ENCODE data around the gene OLFM1.
"Not testable (repeated sequence)": the region's sequence is repeated elsewhere in the genome, so short reads cannot be mapped to it uniquely, and the experiment has no call there.

The OLFM1 gene

GRCh38 chr9:135060461-135061116, 26.9 kb upstream of the OLFM1 start:
- Histone ChIP-seq H3K9me3 (ENCODE audit: insufficient read depth, low read length) (no peaks in the 10 kb centered on the region), H3K4me2 (ENCODE audit: low read length) (no peak overlapping the region), H3K9ac (ENCODE audit: low read length) (no peak overlapping the region), H3K27me3 (ENCODE audit: low read depth, low read length) (peaks cover 32% of the 10 kb centered on the region), H3K4me3 (ENCODE audit: low read length) (no peak overlapping the region), H3K4me1 (ENCODE audit: low read length) (no peaks in the 10 kb centered on the region), H3K36me3 (replicated peaks; ENCODE audit: low read depth, low read length) (no peaks in the 10 kb centered on the region), H2AFZ (ENCODE audit: low read depth, low read length) (no peak overlapping the region), H3K27ac (ENCODE audit: low read length) (no peak overlapping the region), H4K20me1 (ENCODE audit: insufficient read depth, low read length) (no peaks in the 10 kb centered on the region), H3K79me2 (ENCODE audit: low read length) (no peaks in the 10 kb centered on the region)
- TF ChIP-seq EZH2phosphoT487 (IDR thresholded peaks at IDR 0.05; ENCODE audit: low read depth) (no peak), CTCF (IDR thresholded peaks at IDR 0.05; ENCODE audit: low read depth, low read length) (no peak)

GRCh38 chr9:135061441-135061840, 26.0 kb upstream of the OLFM1 start:
- Histone ChIP-seq H3K27me3 (ENCODE audit: low read depth, low read length) (peaks cover 32% of the 10 kb centered on the region), H3K4me3 (ENCODE audit: low read length) (no peak overlapping the region), H3K36me3 (replicated peaks; ENCODE audit: low read depth, low read length) (no peaks in the 10 kb centered on the region), H3K9ac (ENCODE audit: low read length) (no peak overlapping the region), H3K4me2 (ENCODE audit: low read length) (no peak overlapping the region), H4K20me1 (ENCODE audit: insufficient read depth, low read length) (no peaks in the 10 kb centered on the region), H3K79me2 (ENCODE audit: low read length) (no peaks in the 10 kb centered on the region), H3K4me1 (ENCODE audit: low read length) (no peaks in the 10 kb centered on the region), H2AFZ (ENCODE audit: low read depth, low read length) (no peak overlapping the region), H3K9me3 (ENCODE audit: insufficient read depth, low read length) (no peaks in the 10 kb centered on the region), H3K27ac (ENCODE audit: low read length) (no peak overlapping the region)
- no peak for TF ChIP-seq EZH2phosphoT487 (IDR thresholded peaks at IDR 0.05; ENCODE audit: low read depth)
- no peak for TF ChIP-seq CTCF (IDR thresholded peaks at IDR 0.05; ENCODE audit: low read depth, low read length)

DNA sequence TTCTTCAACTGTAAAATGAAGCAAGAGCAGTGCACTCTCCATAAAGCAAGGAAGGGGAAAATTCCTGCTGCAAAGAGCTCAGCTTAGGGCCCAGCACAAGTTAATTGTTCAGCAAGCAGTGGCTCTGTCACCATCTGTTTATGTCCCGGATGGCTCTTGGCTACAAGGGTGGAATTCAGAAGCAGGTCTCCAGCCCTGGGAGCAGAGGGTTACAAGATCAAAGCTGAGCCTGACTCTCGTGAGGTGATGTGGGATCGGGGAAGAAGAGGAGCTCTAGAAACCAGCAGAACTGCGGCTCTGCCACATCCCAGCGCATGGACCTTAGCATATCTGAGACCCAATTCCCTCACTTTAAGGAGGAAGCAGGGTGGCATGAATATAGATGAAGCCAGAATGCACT, 25.2 kb upstream of the OLFM1 start:
- TF ChIP-seq EZH2phosphoT487 (IDR thresholded peaks at IDR 0.05; ENCODE audit: low read depth) = no peak
- no peak for TF ChIP-seq CTCF (IDR thresholded peaks at IDR 0.05; ENCODE audit: low read depth, low read length)
- Histone ChIP-seq H3K79me2 (ENCODE audit: low read length) (no peaks in the 10 kb centered on the region), H3K9me3 (ENCODE audit: insufficient read depth, low read length) (no peaks in the 10 kb centered on the region), H3K36me3 (replicated peaks; ENCODE audit: low read depth, low read length) (no peaks in the 10 kb centered on the region), H2AFZ (ENCODE audit: low read depth, low read length) (no peak overlapping the region), H4K20me1 (ENCODE audit: insufficient read depth, low read length) (no peaks in the 10 kb centered on the region), H3K27ac (ENCODE audit: low read length) (no peak overlapping the region), H3K4me1 (ENCODE audit: low read length) (no peaks in the 10 kb centered on the region), H3K9ac (ENCODE audit: low read length) (no peak overlapping the region), H3K27me3 (ENCODE audit: low read depth, low read length) (peaks cover 32% of the 10 kb centered on the region), H3K4me2 (ENCODE audit: low read length) (no peak overlapping the region), H3K4me3 (ENCODE audit: low read length) (no peak overlapping the region)

GRCh38 chr9:135063466-135063865, 24.0 kb upstream of the OLFM1 start:
- not testable (repeated sequence) for H3K79me2 ChIP-seq (ENCODE audit: low read length); H3K9ac ChIP-seq (ENCODE audit: low read length); H3K27ac ChIP-seq (ENCODE audit: low read length); H3K4me3 ChIP-seq (ENCODE audit: low read length); H3K4me2 ChIP-seq (ENCODE audit: low read length); H4K20me1 ChIP-seq (ENCODE audit: insufficient read depth, low read length); H2AFZ ChIP-seq (ENCODE audit: low read depth, low read length); H3K4me1 ChIP-seq (ENCODE audit: low read length); H3K9me3 ChIP-seq (ENCODE audit: insufficient read depth, low read length); H3K36me3 ChIP-seq (replicated peaks; ENCODE audit: low read depth, low read length)
- H3K27me3 ChIP-seq (ENCODE audit: low read depth, low read length) = peaks cover 25% of the 10 kb centered on the region

GRCh38 chr9:135063888-135064287, 23.6 kb upstream of the OLFM1 start:
- H3K36me3 ChIP-seq (replicated peaks; ENCODE audit: low read depth, low read length); H3K4me3 ChIP-seq (ENCODE audit: low read length); H3K27ac ChIP-seq (ENCODE audit: low read length); H3K4me1 ChIP-seq (ENCODE audit: low read length); H3K9ac ChIP-seq (ENCODE audit: low read length); H3K79me2 ChIP-seq (ENCODE audit: low read length); H2AFZ ChIP-seq (ENCODE audit: low read depth, low read length); H3K9me3 ChIP-seq (ENCODE audit: insufficient read depth, low read length); H3K4me2 ChIP-seq (ENCODE audit: low read length); H4K20me1 ChIP-seq (ENCODE audit: insufficient read depth, low read length): not testable (repeated sequence)
- peaks cover 21% of the 10 kb centered on the region for H3K27me3 ChIP-seq (ENCODE audit: low read depth, low read length)
